ENCODE measurements around the gene HSPB9. TPM values are rescaled to one million over a fixed set of nuclear protein-coding genes. Genes with fewer than 3 reads are reported as not detected.

Gene HSPB9
- total RNA-seq, 1 experiment from 2014 or later: not detected

DNA sequence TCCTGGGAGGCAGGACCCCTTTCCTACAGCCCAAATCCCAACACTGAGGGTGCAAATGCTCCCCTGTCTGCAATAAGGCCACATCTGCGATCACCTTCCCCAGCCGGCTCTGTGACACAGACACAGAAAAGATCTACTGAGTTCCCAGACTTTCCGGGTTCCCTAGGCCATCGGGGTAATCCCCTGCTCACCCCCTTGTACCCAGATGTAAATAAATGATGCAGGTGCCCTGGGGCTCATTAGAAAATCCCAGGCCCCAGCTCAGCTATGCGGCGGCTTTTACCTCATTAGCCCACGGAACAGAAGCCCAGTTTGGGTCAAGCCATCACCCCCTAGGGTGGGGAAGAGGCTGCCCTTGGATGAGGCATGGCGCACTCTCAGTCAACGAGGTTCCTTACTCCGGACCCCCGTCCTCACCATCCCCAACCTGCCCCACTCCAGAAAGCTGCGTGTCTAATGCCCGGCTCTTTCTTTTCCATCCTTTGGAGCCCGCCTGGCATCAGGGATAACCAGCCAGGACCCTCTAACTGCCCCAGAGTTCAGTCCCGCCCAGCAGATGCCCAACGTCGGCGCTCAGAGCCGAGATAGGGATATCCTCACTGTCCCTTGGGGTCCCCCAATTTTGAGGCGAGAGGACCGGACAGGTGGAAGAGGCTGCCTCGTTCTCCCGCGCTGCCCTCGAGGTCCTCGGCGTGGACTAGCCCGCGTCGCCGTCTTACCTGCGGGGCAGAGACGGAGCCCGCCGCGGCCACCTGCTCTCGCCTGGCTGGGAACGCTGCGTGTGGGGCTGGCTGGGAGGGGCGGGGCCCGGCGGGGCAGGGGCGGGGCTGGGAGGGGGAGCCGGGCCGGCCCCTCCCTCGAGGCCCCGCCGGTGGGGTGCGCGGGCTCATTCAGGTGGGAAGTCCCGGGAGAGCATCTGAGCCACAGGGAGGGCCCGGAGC is 24.6 kb upstream of the HSPB9 start, which contains the start of gene ZNF385C:
TSS of gene ZNF385C (minus strand) at position 783 of the 941 bp plus-strand sequence. CDS start 35,417 bp downstream, outside the sequence.
- Histone ChIP-seq H3K36me3 (ENCODE audit: control insufficient read depth in 1 of 2, insufficient read depth in 2 of 2, low read length in 2 of 2) (no peaks in the 10 kb centered on the region), H3K9me2 (ENCODE audit: insufficient read depth) (no peaks in the 10 kb centered on the region), H3K27me3 (ENCODE audit: insufficient read depth, low read length) (no peaks in the 10 kb centered on the region), H4K20me1 (ENCODE audit: insufficient read depth) (no peaks in the 10 kb centered on the region), H2AFZ (ENCODE audit: low read depth, low read length, poor library complexity, severe bottlenecking) (no peak within 1 kb of the TSS), H3K4me2 (ENCODE audit: low read length) (no peak within 1 kb of the TSS), H3K27ac (ENCODE audit: low read depth, low read length) (no peak within 1 kb of the TSS), H3K79me2 (ENCODE audit: insufficient read depth, low read length) (no peaks in the 10 kb centered on the region), H3K4me3 (replicated peaks in 1 of 2; ENCODE audit: low read depth in 1 of 2, low read length in 2 of 2) (no peak within 1 kb of the TSS), H3K9ac (ENCODE audit: low read length) (no peak within 1 kb of the TSS), H3K9me3 (ENCODE audit: control insufficient read depth in 1 of 2, insufficient read depth in 1 of 2, low read depth in 1 of 2, low read length in 2 of 2) (no peaks in the 10 kb centered on the region), H3K4me1 (ENCODE audit: control insufficient read depth in 1 of 2, insufficient read depth in 2 of 2, low read length in 2 of 2) (peaks cover 0 to 8% of the 10 kb centered on the region in 2 experiments; a peak in 3 of 4 replicates)
- intact Hi-C loops (cut with micrococcal nuclease): no loop called here
- DNase-seq (ENCODE audit: low read depth, low spot score): no peak
- ATAC-seq: 0 out of 2 replicates have a peak, but pooled peaks have one; percentile 32
- no TSS peak for BruUV-seq (replicated peaks)
- ChIA-PET CTCF (interaction anchor here (0.6 to 0.8 kb wide), 3 partner anchors 30 to 432 kb away, joined by 3 read pairs; no protein-coding TSS in a partner anchor), RAD21 (ENCODE audit: low non-redundant PET in 1 of 2, low total read pairs in 2 of 2, uncharacterized antibody in 2 of 2, unreplicated experiment in 2 of 2) (no interaction called here), POLR2A (interaction anchor here (0.8 kb wide), 1 partner anchor 9 kb away, joined by 3 read pairs; no protein-coding TSS in a partner anchor)
- no peak for TF ChIP-seq ZNF274 (IDR thresholded peaks at IDR 0.05; ENCODE audit: low read depth, low read length)
- no peak for TF ChIP-seq POLR2AphosphoS5 (IDR thresholded peaks at IDR 0.05; ENCODE audit: low read depth, low read length)
- TF ChIP-seq YY1 (IDR thresholded peaks at IDR 0.05; ENCODE audit: extremely low read depth, insufficient replicate concordance, low read depth, low read length): no peak
- TF ChIP-seq, protein P1, sequence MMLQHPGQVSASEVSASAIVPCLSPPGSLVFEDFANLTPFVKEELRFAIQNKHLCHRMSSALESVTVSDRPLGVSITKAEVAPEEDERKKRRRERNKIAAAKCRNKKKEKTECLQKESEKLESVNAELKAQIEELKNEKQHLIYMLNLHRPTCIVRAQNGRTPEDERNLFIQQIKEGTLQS (IDR thresholded peaks at IDR 0.05): no peak
- TF ChIP-seq SP1 (IDR thresholded peaks at IDR 0.05; ENCODE audit: low read depth): no peak
- TF ChIP-seq, protein P2, sequence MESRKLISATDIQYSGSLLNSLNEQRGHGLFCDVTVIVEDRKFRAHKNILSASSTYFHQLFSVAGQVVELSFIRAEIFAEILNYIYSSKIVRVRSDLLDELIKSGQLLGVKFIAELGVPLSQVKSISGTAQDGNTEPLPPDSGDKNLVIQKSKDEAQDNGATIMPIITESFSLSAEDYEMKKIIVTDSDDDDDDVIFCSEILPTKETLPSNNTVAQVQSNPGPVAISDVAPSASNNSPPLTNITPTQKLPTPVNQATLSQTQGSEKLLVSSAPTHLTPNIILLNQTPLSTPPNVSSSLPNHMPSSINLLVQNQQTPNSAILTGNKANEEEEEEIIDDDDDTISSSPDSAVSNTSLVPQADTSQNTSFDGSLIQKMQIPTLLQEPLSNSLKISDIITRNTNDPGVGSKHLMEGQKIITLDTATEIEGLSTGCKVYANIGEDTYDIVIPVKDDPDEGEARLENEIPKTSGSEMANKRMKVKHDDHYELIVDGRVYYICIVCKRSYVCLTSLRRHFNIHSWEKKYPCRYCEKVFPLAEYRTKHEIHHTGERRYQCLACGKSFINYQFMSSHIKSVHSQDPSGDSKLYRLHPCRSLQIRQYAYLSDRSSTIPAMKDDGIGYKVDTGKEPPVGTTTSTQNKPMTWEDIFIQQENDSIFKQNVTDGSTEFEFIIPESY (IDR thresholded peaks at IDR 0.05; ENCODE audit: extremely low read depth, insufficient replicate concordance, low read length): no peak
- TF ChIP-seq EZH2 (IDR thresholded peaks at IDR 0.05): no peak
- TF ChIP-seq EZH2phosphoT487 (IDR thresholded peaks at IDR 0.05; ENCODE audit: borderline replicate concordance): no peak
- TF ChIP-seq, protein P3, sequence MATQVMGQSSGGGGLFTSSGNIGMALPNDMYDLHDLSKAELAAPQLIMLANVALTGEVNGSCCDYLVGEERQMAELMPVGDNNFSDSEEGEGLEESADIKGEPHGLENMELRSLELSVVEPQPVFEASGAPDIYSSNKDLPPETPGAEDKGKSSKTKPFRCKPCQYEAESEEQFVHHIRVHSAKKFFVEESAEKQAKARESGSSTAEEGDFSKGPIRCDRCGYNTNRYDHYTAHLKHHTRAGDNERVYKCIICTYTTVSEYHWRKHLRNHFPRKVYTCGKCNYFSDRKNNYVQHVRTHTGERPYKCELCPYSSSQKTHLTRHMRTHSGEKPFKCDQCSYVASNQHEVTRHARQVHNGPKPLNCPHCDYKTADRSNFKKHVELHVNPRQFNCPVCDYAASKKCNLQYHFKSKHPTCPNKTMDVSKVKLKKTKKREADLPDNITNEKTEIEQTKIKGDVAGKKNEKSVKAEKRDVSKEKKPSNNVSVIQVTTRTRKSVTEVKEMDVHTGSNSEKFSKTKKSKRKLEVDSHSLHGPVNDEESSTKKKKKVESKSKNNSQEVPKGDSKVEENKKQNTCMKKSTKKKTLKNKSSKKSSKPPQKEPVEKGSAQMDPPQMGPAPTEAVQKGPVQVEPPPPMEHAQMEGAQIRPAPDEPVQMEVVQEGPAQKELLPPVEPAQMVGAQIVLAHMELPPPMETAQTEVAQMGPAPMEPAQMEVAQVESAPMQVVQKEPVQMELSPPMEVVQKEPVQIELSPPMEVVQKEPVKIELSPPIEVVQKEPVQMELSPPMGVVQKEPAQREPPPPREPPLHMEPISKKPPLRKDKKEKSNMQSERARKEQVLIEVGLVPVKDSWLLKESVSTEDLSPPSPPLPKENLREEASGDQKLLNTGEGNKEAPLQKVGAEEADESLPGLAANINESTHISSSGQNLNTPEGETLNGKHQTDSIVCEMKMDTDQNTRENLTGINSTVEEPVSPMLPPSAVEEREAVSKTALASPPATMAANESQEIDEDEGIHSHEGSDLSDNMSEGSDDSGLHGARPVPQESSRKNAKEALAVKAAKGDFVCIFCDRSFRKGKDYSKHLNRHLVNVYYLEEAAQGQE (IDR thresholded peaks at IDR 0.05; ENCODE audit: low read depth): no peak
- TF ChIP-seq, protein P4, sequence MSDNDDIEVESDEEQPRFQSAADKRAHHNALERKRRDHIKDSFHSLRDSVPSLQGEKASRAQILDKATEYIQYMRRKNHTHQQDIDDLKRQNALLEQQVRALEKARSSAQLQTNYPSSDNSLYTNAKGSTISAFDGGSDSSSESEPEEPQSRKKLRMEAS (IDR thresholded peaks at IDR 0.05): no peak
- TF ChIP-seq ZFX (IDR thresholded peaks at IDR 0.05): no peak
- no peak for TF ChIP-seq FOSL1 (IDR thresholded peaks at IDR 0.05; ENCODE audit: low read depth)
